NOMO-1 treated with dmso at 0.1 percent for 144 hours (cell line): Measurements from ENCODE around the gene RASSF7.

Source experiments
- DNase-seq: peaks from one replicate; lab custom pipeline; 2025; ENCODE audit not compliant: unreplicated experiment; lab: John Stamatoyannopoulos, UW

The RASSF7 gene

DNA sequence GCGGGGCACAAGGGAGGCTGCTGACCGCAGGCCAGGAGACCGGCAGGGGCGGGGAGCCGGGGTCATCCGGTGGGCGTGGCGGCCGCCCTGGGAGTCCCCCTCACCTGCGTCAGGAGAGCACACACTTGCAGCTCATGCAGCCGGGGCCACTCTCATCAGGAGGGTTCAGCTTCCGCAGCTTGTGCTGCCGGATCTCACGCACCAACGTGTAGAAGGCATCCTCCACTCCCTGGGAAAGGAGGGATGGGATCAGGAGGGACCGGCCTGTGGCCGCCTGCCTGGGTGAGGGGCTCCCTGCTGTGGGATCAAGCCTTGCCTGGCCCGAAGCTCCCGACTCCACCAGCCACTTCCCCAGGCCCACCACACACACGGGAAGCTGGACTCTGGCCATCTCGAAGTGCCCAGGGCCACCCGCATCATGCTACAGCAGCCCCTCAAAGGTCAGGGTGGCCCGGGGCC lies 28.2 kb upstream of the RASSF7 start:
- DNase-seq = no peak

DNA sequence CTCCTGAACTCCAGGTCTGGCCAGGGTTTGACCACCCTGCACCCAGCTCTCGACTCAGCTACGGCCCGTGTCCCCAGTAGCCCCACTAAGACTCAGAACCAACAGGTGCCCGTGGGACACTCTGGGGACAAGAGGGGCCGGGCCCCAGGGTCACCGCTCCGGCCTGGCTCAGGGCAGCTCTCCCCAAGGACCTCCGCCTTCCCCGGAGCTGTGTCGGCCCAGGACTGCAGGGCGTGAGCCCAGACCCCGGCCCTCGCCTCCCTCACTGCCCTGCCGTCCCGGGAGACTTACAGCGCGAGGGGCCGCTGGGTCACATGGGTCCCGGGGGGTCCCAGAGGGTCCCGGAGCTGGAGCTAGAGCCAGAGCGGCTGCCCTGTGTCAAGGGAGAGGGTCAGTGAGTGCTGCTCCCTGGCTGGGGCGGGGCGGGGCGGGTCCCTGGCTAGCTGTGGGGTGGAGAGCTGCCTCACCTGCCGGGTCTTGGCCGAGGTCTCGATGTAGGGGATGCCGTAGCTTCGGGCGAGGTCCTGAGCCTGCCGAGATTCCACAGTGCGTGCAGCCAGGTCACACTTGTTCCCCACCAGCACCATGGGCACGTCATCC lies 27.7 kb upstream of the RASSF7 start:
- no peak for DNase-seq

DNA sequence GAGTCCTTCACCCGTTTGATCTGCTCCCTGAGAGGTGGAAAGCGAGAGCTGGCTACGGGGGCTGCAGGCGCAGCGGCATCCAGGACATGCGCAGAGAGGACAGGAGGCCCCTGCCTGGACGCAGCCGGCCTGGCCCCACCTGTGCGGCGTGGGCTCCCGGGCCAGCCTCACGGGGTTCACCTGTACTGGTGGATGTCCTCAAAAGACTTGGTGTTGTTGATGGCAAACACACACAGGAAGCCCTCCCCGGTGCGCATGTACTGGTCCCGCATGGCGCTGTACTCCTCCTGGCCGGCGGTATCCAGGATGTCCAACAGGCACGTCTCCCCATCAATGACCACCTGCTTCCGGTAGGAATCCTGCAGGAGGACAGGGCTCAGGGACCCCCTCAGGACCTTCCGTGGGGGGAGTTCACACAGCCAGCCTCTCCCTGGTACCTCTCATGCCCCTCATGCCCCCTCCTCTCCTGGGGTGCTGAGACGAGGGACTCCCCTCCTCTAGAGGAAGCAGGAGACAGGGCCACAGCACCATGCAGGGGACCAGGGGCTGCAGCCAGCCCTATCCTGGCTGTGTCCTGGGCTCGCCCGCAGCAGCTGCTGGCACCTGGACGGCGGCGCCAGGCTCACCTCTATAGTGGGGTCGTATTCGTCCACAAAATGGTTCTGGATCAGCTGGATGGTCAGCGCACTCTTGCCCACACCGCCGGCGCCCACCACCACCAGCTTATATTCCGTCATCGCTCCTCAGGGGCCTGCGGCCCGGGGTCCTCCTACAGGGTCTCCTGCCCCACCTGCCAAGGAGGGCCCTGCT lies 27.0 kb upstream of the RASSF7 start:
- no peak for DNase-seq

DNA sequence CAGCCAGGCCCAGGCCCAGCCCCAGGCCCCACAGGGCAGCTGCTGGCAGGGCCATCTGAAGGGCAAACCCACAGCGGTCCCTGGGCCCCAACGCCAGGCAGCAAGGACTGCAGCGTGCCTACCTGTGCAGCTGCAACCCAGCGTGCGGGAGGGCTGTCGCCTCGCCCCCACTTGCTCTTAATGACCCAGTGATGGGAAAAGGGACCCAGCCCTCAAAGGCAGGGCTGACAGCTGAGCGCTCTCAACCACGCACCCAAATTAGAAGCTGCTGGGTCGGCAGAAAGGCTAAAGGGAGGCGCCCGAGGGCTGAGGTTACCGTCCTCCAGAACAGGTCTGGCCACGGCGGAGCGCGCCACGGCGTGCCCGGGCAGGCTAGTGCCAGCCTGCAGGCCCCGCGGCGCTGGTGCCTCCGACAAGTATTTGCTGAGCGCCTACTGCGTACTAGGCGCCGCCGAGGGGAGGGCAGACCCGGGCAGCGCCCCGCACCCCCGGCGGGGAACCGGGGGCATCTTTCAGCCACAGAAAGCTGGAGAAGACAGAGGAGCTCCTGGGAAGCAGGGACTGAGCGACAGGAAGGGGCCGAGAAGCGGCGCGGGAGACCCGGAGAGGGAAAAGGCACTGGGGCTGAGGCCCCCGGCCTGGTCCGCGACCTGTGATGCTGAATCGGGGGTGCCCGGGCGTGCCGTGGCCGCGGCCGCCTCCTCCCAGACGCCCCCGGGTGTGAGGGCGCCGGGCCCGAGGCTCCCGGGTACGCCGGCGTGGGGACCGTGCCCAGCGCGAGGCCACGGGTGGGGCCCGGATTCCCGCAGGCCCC lies 26.2 kb upstream of the RASSF7 start:
- DNase-seq = no peak

DNA sequence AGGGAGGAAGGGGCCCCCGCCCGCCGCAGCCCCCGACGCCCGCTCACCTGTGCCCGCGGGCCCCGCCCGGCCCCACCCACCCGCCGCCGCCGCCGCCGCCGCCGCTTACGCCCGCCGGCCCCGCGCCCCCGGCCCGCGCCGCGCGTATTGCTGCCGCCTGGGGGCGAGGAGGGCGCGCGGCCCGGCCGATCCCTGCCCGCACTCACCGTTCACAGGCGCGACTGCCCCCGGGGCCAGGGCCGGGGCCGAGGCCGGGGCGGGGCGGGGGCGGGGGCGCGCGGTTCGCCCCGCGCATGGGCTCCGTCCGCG lies 25.6 kb upstream of the RASSF7 start:
- DNase-seq = no peak

DNA sequence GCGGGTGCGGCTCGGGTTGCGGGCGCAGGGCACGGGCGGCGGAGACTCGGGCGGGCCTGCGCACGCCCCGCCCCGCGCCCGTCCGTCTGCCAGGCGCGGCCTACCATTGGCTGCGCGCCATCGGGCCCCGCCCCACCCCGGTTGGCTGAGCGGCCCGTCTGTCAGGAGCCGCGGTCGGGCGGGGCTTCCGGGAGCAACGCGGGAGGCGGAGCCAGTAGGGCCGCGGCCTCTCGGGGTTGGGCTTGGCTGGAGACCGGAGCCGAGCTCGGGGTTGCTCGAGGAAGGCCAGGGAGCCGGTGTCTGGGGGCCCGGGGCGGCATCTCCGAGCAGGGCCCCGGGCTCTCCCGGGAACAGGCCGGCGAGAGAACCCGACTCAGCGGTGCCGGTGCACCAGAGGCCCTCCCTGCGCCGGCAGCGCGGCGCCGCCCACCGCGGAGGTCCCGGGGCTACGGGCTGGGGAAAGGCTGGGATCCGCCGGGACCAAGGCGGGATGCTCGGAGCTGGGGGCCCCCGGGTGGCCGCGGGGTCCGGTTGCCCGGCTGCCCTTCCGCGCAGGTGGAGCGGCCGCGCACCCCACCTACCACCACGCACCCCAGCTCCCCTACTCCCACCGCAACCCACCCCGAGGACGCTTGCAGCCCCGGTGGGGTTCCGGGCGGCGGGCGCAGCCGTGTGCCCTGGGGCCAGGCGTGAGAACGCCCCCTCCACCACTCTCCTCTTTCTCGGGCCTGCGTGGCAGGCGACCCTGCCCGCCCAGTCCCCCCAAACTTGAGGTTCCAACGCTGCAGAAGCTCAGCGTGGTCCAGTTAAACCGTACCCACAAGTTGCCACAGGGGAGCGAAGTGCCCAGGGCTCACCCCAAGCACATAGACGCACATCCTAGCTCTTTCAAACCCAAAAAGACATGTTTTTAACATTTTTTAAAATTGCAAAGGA lies 25.0 kb upstream of the RASSF7 start, which contains the start of gene HRAS:
HRAS (minus strand) TSS at position 58 of the 936 bp plus-strand sequence.
- DNase-seq = peak; percentile 81

DNA sequence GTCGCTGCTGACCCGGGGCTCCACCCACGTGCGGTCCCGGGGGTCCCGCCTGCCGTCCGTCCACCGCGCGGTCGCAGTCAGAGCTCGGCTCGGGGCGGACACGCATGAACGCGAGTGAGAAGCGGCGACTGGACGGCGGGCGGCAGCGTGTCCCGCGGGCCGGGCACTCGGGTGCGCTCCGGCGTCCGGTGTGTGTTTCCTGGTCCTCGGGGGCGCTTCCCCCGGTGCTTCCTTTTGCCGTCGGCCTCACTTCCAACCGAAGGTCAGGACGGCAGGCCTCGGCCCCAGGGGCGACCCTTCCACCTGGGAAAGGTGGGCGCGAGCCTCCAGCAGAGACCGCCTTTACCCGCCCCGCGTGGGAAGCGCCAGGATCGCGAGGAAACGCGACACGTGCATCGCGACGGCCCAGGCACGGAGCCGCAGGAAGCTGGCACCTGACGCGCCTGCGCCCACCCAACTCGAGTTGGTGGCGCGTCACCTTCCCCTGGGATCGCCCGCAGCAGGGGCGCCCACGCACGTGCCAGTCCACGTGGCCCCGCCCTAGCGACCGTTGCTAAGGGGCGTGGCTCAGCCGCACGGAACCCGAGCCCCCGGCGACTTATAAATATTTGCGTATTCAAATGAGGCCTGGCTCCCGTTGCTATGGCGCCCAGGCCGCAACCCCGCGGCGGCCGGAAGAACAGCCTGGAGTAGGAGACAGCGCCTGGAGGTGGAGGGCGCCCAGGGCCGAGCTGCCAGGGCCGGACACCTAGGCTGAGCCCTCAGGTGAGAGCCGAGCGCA lies 23.7 kb upstream of the RASSF7 start, which contains the start of gene LRRC56:
LRRC56 (plus strand) TSS at position 687 of the 781 bp plus-strand sequence. CDS start 3,158 bp downstream, outside the sequence.
- DNase-seq = peak; percentile 80

DNA sequence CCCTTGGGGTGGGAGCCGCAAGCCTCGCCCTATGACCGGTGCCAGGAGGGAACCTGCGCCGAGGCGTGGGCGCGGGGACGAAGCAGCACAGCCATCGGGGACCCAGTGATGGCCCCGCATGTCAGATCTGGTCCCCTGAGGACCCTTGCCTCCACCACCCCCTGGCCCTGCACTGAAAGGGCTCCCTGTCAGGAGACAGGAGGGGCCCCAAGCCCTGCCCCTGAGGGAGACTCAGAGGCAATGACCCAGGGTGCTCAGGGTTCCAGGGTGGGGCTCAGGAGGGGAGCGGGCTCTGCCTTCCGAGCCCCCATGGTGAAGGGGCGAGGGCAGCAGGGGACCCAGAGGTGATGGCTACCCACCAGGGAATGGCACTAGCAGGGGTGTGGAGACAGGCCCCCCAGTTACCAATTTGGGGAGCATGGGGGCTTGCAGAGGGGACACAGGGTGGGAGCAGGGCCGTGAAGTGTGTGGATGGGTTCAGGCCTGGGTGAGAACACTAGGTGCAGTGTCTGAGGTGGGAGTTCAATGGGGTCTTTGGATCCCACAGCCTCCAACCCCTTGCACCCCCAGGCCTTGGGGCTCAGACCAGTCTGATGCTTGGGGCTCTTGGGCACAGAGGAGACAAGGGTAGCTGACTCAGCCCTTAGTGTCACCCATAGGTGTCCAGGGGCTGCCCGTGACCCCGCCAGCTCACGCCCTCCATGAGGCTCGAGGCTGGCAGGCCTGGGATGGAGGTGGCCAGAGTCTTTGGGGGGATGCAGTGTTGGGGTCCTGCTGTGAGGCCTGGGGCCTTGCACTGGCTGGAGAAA lies 22.9 kb upstream of the RASSF7 start:
- DNase-seq = no peak

- DNase-seq = no peak
Observed at GRCh38 chr11:538431-539051, 22.2 kb upstream of the RASSF7 start.

GRCh38 chr11:539971-540481 lies 20.7 kb upstream of the RASSF7 start:
- DNase-seq = no peak

GRCh38 chr11:540583-541432 lies 20.0 kb upstream of the RASSF7 start:
- no peak for DNase-seq

- no peak for DNase-seq
Observed at GRCh38 chr11:541433-541885, 19.3 kb upstream of the RASSF7 start.

GRCh38 chr11:544817-545166 lies 16.0 kb upstream of the RASSF7 start:
- DNase-seq = no peak

DNA sequence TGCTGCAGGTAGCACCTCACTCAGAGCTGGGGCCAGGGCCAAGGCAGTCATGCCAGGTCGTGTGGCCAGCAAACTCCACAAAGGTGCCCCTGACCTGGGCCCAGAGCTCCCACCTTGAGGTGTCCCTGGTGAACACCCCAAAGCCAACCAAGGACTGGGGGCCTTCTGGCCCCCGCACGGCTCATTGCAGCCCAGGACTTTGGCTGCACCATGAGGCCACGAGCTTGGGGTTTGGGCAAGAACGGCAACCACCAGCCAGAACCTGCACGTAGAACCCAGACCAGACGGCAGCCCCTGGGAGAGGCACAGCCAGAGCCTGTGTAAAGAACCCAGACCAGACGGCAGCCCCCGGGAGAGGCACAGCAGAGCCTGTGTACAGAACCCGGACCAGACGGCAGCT lies 15.6 kb upstream of the RASSF7 start:
- DNase-seq = no peak

- no peak for DNase-seq
Observed at GRCh38 chr11:548700-549603, 11.8 kb upstream of the RASSF7 start.

DNA sequence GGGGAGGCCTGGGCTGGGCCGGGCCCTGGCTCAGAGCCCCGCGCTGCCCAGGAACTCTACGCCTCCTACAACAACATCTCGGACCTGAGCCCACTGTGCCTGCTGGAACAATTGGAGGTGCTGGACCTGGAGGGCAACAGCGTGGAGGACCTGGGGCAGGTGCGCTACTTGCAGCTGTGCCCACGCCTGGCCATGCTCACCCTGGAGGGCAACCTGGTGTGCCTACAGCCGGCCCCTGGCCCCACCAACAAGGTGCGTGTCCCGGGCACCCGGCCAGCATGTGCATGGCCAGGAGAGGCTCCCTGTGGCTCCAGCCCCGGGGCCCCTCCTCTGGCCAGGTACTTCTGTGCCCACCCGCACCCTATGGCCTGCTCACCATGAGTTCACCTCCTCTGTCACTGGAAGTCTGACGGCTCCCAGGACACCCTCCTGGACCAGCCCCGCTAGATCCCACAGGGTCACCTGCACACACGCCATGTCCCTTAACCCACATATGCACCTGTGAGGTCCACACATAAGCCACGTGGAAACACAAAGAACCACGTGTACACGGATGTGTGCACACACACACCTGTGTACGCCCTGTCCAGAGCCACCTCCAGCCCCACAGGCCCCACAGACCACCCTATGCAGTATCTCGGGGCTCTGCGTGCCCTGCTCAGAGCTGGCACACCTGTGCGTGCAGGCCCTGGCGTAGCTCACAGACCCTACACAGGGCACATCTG lies 10.6 kb upstream of the RASSF7 start:
- DNase-seq = no peak
